H1 (cell line): ENCODE data around the gene GPR12. TPM values are rescaled to one million over a fixed set of nuclear protein-coding genes. Genes with fewer than 3 reads are reported as not detected.

ENCODE experiments used
- CTCF ChIA-PET: fragments of 300-600 bp; sonication (Branson Sonifier 250); formaldehyde crosslinking; loops from one replicate; lab custom pipeline; 2021; ENCODE audit not compliant: partially characterized antibody; lab: Charles Lee
- POLR2A ChIA-PET: fragments of 300-600 bp; sonication (Branson Sonifier 250); formaldehyde crosslinking; loops from one replicate; lab custom pipeline; 2021; ENCODE audit warnings: inconsistent platforms; ENCODE audit not compliant: partially characterized antibody; lab: Charles Lee
- DNase-seq, 2 experiments: peaks; one replicate each; pipeline versions ENCODE4 v3.0.0 to v3.0.0-alpha.2; 2010 to 2022; ENCODE audit warnings: low spot score in 2 of 2, low read depth in 1 of 2, mixed read lengths in 1 of 2
- FAIRE-seq: peaks from 2 replicates; lab custom pipeline; 2011; peaks lifted over from hg19 to GRCh38; lab: Jason Lieb, UNC
- H2AFZ ChIP-seq: 2 replicates; pipeline ENCODE4 v1.8.1; 2012; ENCODE audit warnings: low read length, inconsistent platforms
- H2AK5ac ChIP-seq: 2 replicates; pipeline ENCODE4 v1.6.1; 2013; ENCODE audit warnings: low read depth, low read length
- H2BK120ac ChIP-seq: replicated peaks from 2 replicates; pipeline ENCODE3; 2013; ENCODE audit warnings: low read depth, low read length, inconsistent platforms
- H2BK12ac ChIP-seq: 2 replicates; pipeline ENCODE4 v1.6.1; 2013; ENCODE audit warnings: low read depth, low read length
- H2BK15ac ChIP-seq: 2 replicates; pipeline ENCODE4 v1.6.1; 2013; ENCODE audit warnings: low read length
- H2BK20ac ChIP-seq: 2 replicates; pipeline ENCODE4 v1.6.1; 2013; ENCODE audit warnings: low read length
- H2BK5ac ChIP-seq: 2 replicates; pipeline ENCODE4 v1.6.1; 2013; ENCODE audit warnings: low read depth, low read length
- H3K14ac ChIP-seq: 2 replicates; pipeline ENCODE4 v1.6.1; 2013; ENCODE audit warnings: inconsistent platforms; ENCODE audit not compliant: insufficient read length
- H3K18ac ChIP-seq: 2 replicates; pipeline ENCODE4 v1.6.1; 2013; ENCODE audit warnings: low read length; ENCODE audit errors: extremely low read depth
- H3K23ac ChIP-seq: 2 replicates; pipeline ENCODE4 v1.6.1; 2013; ENCODE audit warnings: inconsistent platforms; ENCODE audit not compliant: insufficient read length
- H3K23me2 ChIP-seq: 2 replicates; pipeline ENCODE4 v1.6.1; 2013; ENCODE audit warnings: low read depth, low read length
- H3K27ac ChIP-seq: 2 replicates; pipeline ENCODE4 v1.6.1; 2011; ENCODE audit warnings: low read depth, low read length, inconsistent platforms
- H3K27me3 ChIP-seq, 4 experiments: replicated peaks in 1 of 4; 1 replicate in 1 of 4; 2 replicates in 3 of 4; pipeline versions ENCODE4 v1.6.1 to v1.8.1; 2011 to 2013; ENCODE audit warnings: low read length in 3 of 4, mild to moderate bottlenecking in 3 of 4, inconsistent platforms in 2 of 4, mixed read lengths in 2 of 4, moderate library complexity in 1 of 4; ENCODE audit not compliant: control insufficient read depth in 3 of 4, insufficient read depth in 3 of 4; ENCODE audit errors: extremely low read depth in 1 of 4
- H3K36me3 ChIP-seq, 4 experiments: 2 replicates each; pipeline versions ENCODE4 v1.6.1 to v1.8.1; 2011 to 2013; ENCODE audit warnings: mild to moderate bottlenecking in 4 of 4, low read length in 3 of 4, moderate library complexity in 2 of 4, control low read depth in 1 of 4, inconsistent platforms in 1 of 4; ENCODE audit not compliant: insufficient read depth in 4 of 4, control insufficient read depth in 2 of 4
- H3K4ac ChIP-seq: replicated peaks from 2 replicates; pipeline ENCODE3; 2013; ENCODE audit warnings: low read length, low read depth, mixed read lengths, inconsistent platforms; ENCODE audit not compliant: insufficient read length
- H3K4me1 ChIP-seq, 4 experiments: replicated peaks in 1 of 4; 1 replicate in 1 of 4; 2 replicates in 3 of 4; pipeline versions ENCODE4 v1.6.1 to v1.8.1; 2011 to 2013; ENCODE audit warnings: low read length in 3 of 4, inconsistent platforms in 2 of 4, mixed read lengths in 1 of 4; ENCODE audit not compliant: insufficient read depth in 4 of 4, control insufficient read depth in 3 of 4
- H3K4me2 ChIP-seq, 2 experiments: 2 replicates each; pipeline versions ENCODE4 v1.6.1 to v1.8.1; 2011 to 2013; ENCODE audit warnings: low read depth in 2 of 2, low read length in 2 of 2, control low read depth in 1 of 2, inconsistent platforms in 1 of 2, mild to moderate bottlenecking in 1 of 2; ENCODE audit not compliant: insufficient read depth in 1 of 2
- H3K4me3 ChIP-seq, 4 experiments: fragments of 200-600, 300-600 bp in 1 of 4; sonication (generic), shearing (Covaris generic), sonication (Bioruptor Twin) in 1 of 4; 2 replicates each; pipeline versions ENCODE4 v1.5.1 to v1.8.1; 2011 to 2016; ENCODE audit warnings: low read length in 4 of 4, low read depth in 3 of 4, control low read depth in 2 of 4, inconsistent platforms in 2 of 4, mild to moderate bottlenecking in 2 of 4, mixed read lengths in 1 of 4, moderate library complexity in 1 of 4; ENCODE audit not compliant: insufficient read depth in 2 of 4; ENCODE audit errors: extremely low read depth in 1 of 4
- H3K56ac ChIP-seq: replicated peaks from 2 replicates; pipeline ENCODE3; 2013; ENCODE audit warnings: low read depth, mild to moderate bottlenecking, mixed read lengths, low read length, inconsistent platforms; ENCODE audit not compliant: insufficient read length
- H3K79me1 ChIP-seq: 2 replicates; pipeline ENCODE4 v1.6.1; 2013; ENCODE audit warnings: low read depth, low read length, control low read depth
- H3K79me2 ChIP-seq, 2 experiments: 2 replicates each; pipeline versions ENCODE4 v1.6.1 to v1.8.1; 2012 to 2013; ENCODE audit warnings: low read length in 2 of 2, mild to moderate bottlenecking in 2 of 2, inconsistent platforms in 1 of 2; ENCODE audit not compliant: insufficient read depth in 2 of 2, control insufficient read depth in 1 of 2
- H3K9ac ChIP-seq, 4 experiments: replicated peaks in 1 of 4; 1 replicate in 1 of 4; 2 replicates in 3 of 4; pipeline versions ENCODE4 v1.6.1 to v1.8.1; 2011 to 2013; ENCODE audit warnings: low read depth in 3 of 4, low read length in 3 of 4, control low read depth in 2 of 4, mild to moderate bottlenecking in 2 of 4, moderate library complexity in 2 of 4, inconsistent platforms in 1 of 4; ENCODE audit errors: extremely low read depth in 1 of 4
- H3K9me3 ChIP-seq, 2 experiments: 2 replicates each; pipeline versions ENCODE4 v1.6.1 to v1.8.1; 2012 to 2013; ENCODE audit warnings: mild to moderate bottlenecking in 2 of 2, moderate library complexity in 2 of 2, control low read depth in 1 of 2, inconsistent platforms in 1 of 2, low read depth in 1 of 2, low read length in 1 of 2, mixed read lengths in 1 of 2; ENCODE audit not compliant: insufficient read depth in 2 of 2
- H4K20me1 ChIP-seq, 2 experiments: replicated peaks in 1 of 2; 2 replicates each; pipeline versions ENCODE3 to v1.8.1; 2011 to 2013; ENCODE audit warnings: inconsistent platforms in 2 of 2, low read length in 2 of 2, mild to moderate bottlenecking in 1 of 2; ENCODE audit not compliant: insufficient read depth in 2 of 2, control insufficient read depth in 1 of 2
- H4K5ac ChIP-seq: 2 replicates; pipeline ENCODE4 v1.6.1; 2013; ENCODE audit warnings: low read length, low read depth, mixed read lengths, inconsistent platforms; ENCODE audit not compliant: insufficient read length
- H4K8ac ChIP-seq: 2 replicates; pipeline ENCODE4 v1.8.0; 2013; ENCODE audit warnings: mild to moderate bottlenecking, moderate library complexity, low read length, inconsistent platforms; ENCODE audit not compliant: insufficient read depth; ENCODE audit errors: extremely low read depth
- H4K91ac ChIP-seq: replicated peaks from 2 replicates; pipeline ENCODE3; 2013; ENCODE audit warnings: low read length, mixed read lengths, inconsistent platforms; ENCODE audit not compliant: insufficient read length
- RFX5 ChIP-seq: IDR thresholded peaks from 2 replicates; pipeline ENCODE4 v1.6.1; 2011; ENCODE audit warnings: low read depth, low read length, improper control_type of control experiment, borderline replicate concordance
- RXRA ChIP-seq: IDR thresholded peaks from 2 replicates; pipeline ENCODE4 v1.6.1; 2011; ENCODE audit warnings: low read depth, mild to moderate bottlenecking, low read length, moderate library complexity; ENCODE audit not compliant: insufficient read depth
- WGBS, 2 experiments: shearing (Covaris generic) in 1 of 2; methylation state at CpG; one replicate each; pipeline versions ENCODE4 v1.1.6 to v1.1.7; 2013 to 2015; ENCODE audit warnings: low lambda C conversion rate in 2 of 2, mixed read lengths in 2 of 2, inconsistent platforms in 1 of 2, low coverage in 1 of 2, missing lambda C conversion rate in 1 of 2; ENCODE audit not compliant: insufficient replicate concordance in 2 of 2, insufficient coverage in 1 of 2, insufficient read length in 1 of 2; ENCODE audit errors: extremely low coverage in 1 of 2, missing lambda C conversion rate in 1 of 2; 5-methylcytosine and 5-hydroxymethylcytosine counted together
- polyA plus RNA-seq, 7 experiments: library from polyadenylated mRNA; depleted of rRNA in 3 of 7; stranded (reverse) in 5 of 7; unstranded in 2 of 7; fragments of >200 nt in 5 of 7; fragments of 200-250 nt in 2 of 7; gene quantifications; 1 replicate in 5 of 7; 2 replicates in 1 of 7; 4 replicates in 1 of 7; pipeline versions ENCODE4 v1.2.1 to v1.2.3, GENCODE V29; 2011 to 2013; ENCODE audit warnings: missing spikeins in 2 of 7, mixed read lengths in 2 of 7
- total RNA-seq: library from RNA; stranded (reverse); fragmentation: NEBNext Ultra II Directional; extraction: Animal tissue kit (Norgen Biotek cat#: 25700); gene quantifications from 2 replicates; pipeline ENCODE4 v1.2.1, GENCODE V29; 2021

Gene GPR12
- total and polyA plus RNA-seq, 2 of the 8 experiments (the other 6 are each of a cell fraction or from before 2014, with no cell fraction given) = 0.15 to 0.27 TPM

DNA sequence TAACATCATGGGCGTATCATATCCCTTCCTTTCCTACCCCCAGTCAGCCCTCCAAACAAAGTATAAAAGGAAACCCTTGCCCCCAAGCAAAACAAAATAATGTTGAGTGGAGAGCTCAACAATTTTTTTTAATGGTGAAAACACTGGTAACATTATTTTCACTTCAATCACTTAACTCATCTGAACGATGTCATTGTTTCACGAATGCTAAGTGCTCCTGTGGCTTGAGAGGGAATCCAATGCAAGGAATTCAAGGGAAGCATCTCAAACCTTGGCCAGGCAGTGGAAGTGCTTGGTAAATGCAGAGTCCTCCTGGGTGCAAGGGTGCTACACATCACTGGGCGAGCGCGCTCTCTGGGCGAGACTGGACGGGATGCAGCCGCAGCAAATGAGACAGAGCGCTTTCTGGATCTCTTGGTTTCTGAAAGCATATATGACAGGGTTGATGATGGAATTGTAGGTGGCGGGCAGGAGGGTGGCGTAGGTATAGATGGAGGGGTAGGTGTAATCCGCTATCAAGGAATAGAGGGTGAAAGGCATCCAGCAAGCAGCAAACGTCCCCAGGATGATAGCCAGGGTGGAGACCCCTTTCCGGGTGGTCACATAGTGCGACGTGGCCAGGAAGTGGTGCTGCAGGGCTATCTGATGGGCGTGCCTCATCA, 2.0 kb downstream of the GPR12 start:
- H2BK12ac ChIP-seq = no peak overlapping the region
- peaks cover 0 to 4% (median under 1%) of the 10 kb centered on the region in 4 experiments; a peak in 3 of 7 replicates for H3K4me1 ChIP-seq
- H4K91ac ChIP-seq = no peak overlapping the region
- H3K27ac ChIP-seq = no peak overlapping the region
- no peaks in the 10 kb centered on the region for H3K79me2 ChIP-seq
- no peak for TF ChIP-seq RFX5
- TF ChIP-seq RXRA = no peak
- H4K5ac ChIP-seq = no peak overlapping the region
- DNase-seq = no peak
- H3K23ac ChIP-seq = no peak overlapping the region
- no peak overlapping the region for H3K4ac ChIP-seq
- no peak for FAIRE-seq
- no peak overlapping the region for H2BK120ac ChIP-seq
- H3K18ac ChIP-seq = no peak overlapping the region
- no peaks in the 10 kb centered on the region for H4K20me1 ChIP-seq
- H3K36me3 ChIP-seq = no peaks in the 10 kb centered on the region
- 91 to 100% methylated on average over 2 to 18 of the region's 18 CpGs for WGBS, 2 experiments
- H3K79me1 ChIP-seq = no peaks in the 10 kb centered on the region
- POLR2A ChIA-PET = interaction anchor here (0.6 kb wide), 1 partner anchor 209 kb away, joined by 3 read pairs; no protein-coding TSS in a partner anchor
- no peak overlapping the region for H3K9ac ChIP-seq
- no peak overlapping the region for H2AK5ac ChIP-seq
- no peak overlapping the region for H2BK5ac ChIP-seq
- peak overlapping the region in 1 of 2 experiments; percentile 70; a peak in 1 of 4 replicates for H3K4me2 ChIP-seq
- H2BK15ac ChIP-seq = no peak overlapping the region
- H2BK20ac ChIP-seq = no peak overlapping the region
- H4K8ac ChIP-seq = no peak overlapping the region
- no peak overlapping the region for H3K4me3 ChIP-seq
- H3K56ac ChIP-seq = no peak overlapping the region
- no peaks in the 10 kb centered on the region for H3K9me3 ChIP-seq
- H2AFZ ChIP-seq = no peak overlapping the region
- H3K23me2 ChIP-seq = peaks cover 10% of the 10 kb centered on the region
- H3K27me3 ChIP-seq = peaks cover 20 to 40% (median 38%) of the 10 kb centered on the region in 4 experiments
- no peak overlapping the region for H3K14ac ChIP-seq
- CTCF ChIA-PET = interaction anchor here (0.9 to 1.3 kb wide), 4 partner anchors 9 to 115 kb away, joined by 3 to 4 read pairs (median 3); no protein-coding TSS in a partner anchor
